GM21528 (cell line): ENCODE results near the gene ITIH2.
"Not testable (repeated sequence)": the region's sequence is repeated elsewhere in the genome, so short reads cannot be mapped to it uniquely, and the experiment has no call there.

Experiments
- ATAC-seq: cut with Tn5 transposase; IDR thresholded peaks from one replicate; pipeline ENCODE4 v1.9.1; 2021; ENCODE audit warnings: mild to moderate bottlenecking, moderate library complexity; ENCODE audit not compliant: unreplicated experiment, low FRiP score

Gene ITIH2

DNA sequence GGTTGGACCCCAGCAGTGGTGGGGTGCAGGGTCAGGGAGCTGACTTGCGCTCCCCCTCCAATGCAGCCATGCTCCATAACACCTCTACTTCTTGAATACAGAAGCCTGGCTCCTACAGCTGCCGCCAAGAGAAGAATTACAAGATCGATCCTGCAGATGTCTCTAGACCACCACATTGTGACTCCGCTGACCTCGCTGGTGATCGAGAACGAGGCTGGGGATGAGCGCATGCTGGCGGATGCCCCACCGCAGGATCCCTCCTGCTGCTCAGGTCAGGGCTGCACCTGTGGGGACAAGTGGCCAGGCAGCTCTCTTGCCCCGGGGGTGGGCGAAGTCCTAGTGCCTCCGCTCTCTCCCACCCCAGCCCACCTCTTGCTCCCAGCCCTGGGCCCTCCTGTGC is 31.7 kb downstream of the ITIH2 start:
- no peak for ATAC-seq

DNA sequence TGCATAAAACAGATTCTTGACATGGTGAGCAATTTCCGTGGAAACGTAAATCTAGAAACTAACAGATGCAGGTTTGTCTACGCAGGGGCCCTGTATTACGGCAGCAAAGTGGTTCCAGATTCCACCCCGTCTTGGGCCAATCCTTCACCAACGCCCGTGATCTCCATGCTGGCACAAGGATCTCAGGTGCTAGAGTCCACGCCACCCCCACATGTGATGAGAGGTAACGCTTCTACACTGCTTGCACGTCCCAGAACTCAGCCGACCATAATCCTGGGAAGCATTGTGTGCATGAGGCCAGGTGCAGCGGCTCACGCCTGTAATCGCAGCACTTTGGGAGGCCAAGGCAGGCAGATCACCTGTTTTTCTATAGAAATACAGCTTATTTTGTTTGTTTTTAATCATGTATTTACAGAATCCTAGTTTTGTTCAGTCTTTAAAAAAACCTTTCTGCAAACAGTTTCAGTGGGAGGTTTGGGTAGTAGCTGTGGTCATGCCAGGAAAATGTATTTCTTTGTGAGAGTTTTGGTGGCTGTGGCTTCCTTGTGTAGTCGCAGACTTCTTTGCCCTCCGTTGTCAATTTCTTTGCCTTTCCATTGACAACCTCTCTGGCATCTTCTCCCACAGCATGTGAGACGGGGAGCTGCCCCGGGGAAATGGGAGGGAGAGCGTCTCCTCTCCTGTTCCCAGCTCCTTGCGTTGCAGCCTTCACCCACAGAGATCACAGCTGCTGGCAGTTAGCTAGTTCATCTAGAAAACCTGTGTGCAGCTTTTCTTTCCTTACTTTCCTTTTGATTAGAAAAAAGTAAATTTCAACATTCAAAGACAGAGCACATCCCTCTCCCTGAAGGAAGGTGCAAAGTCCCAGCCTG is 35.7 kb downstream of the ITIH2 start:
- ATAC-seq = no peak

DNA sequence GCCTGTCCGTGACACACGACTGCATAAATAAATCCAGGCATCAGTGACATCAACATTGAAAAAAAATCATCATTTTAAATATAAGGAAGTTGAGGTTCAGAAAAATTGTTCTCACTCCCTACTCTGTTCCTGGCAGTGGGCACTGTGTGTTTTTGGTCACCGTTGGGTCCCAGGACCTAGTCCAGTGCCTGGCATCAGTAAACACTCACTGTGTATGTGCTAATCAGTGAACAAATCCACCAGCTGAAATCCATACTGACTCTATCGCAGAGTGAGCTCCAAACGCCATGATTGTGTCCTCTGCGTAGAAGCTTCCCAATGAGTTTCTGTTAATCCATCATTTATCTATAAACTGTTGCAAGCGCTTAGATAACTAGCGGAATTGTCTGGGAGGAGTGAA is 41.2 kb downstream of the ITIH2 start:
- ATAC-seq = no peak

DNA sequence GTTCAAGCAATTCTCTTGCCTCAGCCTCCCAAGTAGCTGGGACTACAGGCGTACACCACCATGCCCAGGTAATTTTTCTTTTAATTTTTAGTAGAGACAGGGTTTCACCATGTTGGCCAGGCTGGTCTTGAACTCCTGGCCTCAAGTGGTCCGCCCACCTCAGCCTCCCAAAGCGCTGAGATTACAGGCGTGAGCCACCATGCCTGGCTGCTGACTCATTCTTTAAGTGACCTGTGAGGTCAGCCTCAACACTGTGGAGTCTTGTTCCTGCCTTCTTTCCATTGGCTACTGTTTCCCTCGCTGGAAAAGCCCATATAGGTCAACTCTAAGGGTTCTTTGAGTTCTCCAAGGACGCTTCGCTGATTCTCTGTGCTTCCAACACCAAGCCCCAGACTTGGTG is 45.5 kb downstream of the ITIH2 start:
- not testable (repeated sequence) for ATAC-seq

DNA sequence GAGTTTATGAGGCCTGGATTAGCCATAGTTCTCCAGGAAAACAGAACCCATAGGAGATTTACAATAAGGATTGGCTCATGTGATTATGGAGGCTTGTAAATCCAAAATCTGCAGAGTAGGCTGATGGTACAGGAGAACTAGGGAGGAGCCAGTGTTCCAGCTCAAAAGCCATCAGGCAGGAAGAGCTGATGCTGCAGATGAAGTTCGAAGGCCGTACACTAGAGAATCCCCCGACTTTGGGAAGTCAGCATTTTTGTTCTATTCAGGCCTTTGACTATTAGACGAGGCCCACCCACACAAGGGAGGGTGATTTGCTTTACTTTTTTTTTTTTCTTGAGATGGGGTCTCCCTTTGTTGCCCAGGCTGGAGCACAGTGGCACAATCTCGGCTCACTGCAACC is 47.1 kb downstream of the ITIH2 start:
- no peak for ATAC-seq

DNA sequence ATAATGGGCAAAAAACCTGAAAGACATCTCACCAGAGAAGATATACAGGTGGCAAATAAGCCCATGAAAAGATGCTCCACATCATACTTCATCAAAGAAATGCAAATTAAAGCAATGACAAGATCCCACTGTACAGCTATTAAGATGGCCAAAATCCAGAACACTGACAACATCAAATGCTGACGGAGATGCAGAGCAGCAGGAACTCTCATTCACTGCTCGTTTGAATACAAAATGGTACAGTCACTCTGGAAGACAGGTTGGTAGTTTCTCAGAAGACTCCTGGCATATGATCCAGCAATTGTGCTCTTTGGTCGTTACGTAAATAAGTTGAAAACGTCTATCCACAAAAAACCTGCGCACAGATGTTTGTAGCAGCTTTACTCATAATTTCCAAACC is 49.1 kb downstream of the ITIH2 start:
- ATAC-seq = no peak

DNA sequence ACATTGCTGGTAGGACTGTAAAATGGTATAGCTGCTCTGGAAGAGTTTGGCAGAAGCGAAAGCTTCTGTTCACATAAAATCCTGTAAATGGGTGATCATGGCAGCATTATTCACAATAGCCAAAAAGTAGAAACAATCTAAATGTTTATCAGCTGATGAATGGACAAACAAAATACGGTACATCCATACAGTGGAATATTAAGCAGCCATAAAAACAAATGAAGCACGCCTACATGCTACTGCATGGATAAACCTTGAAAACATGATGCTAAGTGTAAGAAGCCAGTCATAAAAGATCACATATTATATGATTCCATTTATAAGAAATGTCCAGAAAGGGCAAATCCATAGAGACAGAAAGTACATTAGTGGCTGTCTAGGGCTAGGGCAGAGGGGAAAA is 52.0 kb downstream of the ITIH2 start:
- no peak for ATAC-seq

DNA sequence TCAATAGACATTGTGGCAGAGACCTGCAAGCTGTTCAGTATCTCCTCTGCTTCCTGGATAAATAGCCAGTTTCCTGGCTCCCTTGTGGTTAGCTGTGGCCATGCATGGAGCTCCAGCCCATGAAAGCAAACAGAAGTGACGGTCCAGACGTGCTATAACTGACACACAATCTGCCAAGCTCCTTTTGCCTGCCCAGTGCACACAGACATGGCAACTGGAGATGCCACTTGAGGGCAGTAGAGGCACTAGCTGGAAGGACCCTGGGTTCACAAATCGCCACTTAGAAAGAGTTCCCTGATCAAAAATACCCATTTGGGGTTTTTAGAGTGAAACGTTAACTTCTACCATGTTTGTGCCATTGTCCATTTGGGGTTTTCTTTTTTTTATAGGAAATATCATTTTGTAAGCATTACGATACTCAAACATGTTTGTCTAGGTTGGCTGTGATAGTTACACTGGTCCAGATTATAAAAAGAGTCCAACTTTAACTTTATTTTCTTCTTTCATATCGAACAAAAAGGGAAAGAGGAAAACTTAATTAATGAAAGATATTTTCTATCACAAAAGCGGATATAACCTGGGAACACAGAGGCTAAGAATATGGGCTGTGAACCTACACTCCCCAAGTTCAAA is 53.4 kb downstream of the ITIH2 start:
- ATAC-seq = no peak

DNA sequence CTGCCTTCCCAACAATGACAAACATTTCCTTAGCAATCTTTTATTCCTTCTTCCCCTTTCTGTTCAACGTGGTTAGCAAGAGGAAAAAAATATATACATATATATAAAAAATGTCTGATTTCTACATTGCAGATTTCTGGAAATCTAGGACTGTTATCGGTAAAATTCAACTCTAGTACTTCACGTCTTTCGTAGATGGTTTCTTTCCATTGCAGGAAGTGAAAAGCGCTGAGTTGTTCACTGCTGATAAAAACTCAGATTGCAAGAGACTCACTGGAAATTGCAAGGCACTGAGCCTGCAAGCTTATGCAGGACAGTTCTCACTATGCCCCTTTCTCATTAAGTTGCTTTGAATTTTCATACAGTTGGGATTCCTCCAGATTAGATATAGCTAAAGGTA is 60.8 kb downstream of the ITIH2 start:
- no peak for ATAC-seq

DNA sequence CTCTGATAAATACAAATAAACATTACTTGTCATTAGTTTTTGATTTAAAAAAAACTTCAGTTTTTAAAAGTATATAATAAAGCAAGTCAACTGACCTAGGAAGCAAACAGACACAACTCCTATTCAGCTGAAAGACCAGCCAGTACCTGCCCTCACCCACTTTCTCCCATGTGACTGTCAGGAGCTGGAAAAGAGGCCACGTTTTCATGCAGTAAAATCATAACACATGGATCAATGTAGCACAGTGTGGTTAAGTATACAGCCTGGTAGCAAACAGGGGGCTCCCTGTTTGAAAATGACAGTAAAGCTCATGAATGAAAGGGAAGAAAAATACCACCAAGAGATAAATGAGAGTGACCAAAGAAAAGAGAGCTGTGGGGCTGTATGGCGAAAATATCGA is 63.1 kb downstream of the ITIH2 start:
- ATAC-seq = no peak

DNA sequence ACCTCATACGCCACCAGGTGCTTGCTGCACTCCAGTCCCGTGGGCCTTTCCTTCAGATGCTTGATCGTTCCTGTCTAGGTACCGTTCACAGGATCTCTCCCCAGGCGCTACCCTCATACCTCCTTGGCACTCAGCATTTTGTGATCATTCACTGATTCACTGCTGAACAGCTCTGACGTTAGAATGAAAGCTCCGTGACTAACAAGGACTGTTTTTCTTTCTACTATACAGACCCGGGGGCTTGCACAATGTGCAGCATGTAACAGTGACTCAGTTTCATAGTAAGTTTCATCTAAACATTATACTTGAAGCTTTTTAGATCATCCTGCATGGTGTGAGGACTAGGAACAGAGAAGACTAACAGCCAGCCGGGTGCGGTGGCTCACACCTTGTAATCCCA is 64.1 kb downstream of the ITIH2 start:
- ATAC-seq = no peak

DNA sequence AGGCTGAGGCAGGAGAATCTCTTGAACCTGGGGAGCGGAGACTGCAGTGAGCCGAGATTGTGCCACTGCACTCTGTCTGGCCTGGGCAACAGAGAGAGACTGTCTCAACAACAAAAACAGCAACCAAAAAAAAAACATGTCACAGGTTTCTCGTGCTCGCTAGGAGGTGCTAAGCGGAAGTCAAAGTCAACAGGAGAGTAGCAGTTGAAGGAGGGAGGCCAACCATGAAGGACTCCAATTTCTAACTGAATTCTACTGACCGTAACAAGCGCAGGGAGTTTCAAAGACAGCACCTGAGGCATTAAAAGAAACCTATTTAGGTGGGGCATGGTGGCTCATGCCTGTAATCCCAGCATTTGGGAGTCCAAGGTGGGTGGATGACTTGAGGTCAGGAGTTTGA is 65.3 kb downstream of the ITIH2 start:
- ATAC-seq = no peak

DNA sequence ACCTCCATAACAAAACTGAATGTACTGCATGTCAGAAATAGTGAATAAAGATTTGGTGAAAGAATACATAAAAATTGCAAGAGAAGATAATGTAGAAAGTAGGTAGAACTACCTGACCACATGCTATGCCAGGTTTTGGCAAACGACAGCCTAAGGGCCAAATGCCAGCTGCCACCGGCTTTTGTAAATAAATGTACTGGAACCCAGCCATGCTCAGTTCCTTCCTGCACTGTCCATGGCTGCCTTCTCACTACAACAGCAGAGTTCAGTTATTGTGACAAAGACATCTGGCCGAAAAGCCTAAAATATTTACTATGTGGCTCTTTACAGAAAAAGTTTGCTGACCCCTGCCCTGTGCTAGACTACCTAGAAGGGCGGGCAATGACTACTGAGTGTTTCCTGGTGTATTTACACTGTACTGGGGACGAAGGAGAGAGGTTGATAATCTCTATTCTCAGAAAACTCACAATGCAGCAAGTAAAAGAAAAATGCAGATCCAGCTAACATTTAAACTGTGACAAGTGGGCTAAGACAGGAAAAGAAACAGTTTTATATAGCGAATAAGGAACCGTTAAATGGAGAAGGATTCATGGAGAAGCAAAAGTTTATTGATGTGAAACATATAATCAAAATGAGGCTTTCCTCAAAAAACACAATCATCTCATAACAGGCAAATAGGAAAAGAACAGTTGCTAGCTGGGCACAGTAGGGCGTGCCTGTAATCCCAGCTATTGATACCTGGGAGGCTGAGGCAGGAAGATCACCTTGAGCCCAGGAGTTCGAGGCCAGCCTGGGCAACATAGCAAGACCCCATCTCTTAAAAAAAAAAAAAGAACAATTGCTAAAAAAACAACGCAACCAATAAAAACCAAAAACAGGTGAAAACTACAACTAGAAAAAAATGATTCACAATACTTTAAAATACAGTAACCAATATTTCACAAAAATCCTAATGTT is 71.0 kb downstream of the ITIH2 start:
- ATAC-seq = no peak

DNA sequence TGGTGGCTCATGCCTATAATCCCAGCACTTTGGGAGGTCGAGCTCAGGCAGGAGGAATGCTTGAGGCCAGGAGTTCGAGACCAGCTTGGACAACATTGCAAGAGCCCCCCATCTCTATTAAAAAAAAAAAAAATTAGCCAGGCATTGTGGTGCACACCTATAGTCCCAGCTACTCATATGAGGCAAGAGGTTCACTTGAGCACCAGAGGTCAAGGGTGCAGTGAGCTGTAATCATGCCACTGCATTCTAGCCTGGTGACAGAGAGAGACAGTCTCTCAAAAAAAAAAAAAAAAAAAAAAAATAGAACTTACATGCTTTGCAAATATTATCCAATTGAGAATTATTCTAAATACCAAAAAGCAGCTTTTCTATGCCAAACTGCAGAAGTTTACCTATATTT is 73.7 kb downstream of the ITIH2 start:
- no peak for ATAC-seq

DNA sequence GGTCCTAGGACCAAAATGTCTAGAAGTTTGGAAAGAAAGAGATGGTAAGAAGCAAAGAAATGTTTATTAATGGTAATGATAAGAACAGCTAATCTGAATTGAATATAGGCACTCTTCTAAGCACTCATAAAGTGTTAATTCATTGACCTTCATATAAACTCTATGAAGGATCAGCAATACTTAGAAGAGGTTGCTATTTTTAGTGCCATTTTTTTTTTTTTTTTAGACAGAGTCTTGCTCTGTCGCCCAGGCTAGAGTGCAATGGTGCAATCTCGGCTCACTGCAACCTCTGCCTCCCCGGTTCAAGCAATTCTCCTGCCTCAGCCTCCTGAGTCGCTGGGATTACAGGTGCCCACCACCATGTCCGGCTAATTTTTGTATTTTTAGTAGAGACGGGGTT is 79.1 kb downstream of the ITIH2 start:
- ATAC-seq = not testable (repeated sequence)

DNA sequence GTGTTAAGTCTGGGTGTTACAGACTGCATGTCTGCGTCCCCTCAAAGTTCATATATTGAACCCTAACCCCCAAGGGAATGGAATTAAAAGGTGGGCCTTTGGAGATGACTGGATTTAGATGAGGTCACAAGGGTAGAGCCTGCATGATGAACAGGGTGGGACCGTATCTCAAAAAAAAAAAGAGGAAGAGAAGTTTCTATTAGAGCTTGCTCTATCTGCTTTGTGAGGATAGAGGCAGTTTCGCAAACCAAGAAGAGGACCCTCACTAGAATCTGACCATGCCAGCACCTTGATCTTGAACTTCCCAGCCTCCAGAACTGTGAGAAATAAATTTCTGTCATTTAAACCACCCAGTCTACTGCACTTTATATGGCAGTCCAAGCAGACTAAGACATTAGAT is 83.3 kb downstream of the ITIH2 start:
- ATAC-seq = no peak

DNA sequence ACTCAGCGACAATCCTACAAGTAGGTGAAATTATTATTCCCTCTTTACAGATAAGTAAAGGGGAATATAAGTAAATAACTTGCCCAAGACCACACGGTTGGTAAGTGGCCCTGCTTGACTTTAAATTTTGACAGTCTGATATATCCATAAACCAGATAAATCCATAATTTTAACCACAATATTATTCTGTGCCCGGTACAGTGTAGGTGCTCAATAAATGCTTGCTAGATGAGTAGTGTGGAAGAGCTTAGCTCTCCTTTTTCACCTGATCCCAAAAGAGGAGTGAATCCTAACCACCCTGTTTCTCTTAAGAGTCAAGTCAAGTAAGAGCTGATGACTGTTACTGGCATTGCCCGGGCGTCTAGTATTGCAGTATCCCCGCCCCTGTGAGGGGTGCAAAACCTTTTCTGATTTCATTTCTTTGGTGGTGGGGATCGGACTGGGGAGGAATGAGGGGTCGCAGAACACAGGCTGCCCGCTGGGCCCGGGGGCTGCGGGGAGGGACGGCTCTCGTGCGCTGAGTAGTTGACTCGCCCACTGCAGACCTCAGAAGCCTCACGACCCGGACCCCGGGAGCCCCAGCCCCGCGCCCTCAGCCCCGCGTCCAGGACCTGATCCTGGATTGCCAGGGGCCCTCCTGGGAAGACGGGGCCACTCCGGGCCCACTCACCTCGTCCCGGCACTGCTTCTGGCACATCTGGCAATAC is 84.2 kb downstream of the ITIH2 start:
- peak; percentile 5 for ATAC-seq

DNA sequence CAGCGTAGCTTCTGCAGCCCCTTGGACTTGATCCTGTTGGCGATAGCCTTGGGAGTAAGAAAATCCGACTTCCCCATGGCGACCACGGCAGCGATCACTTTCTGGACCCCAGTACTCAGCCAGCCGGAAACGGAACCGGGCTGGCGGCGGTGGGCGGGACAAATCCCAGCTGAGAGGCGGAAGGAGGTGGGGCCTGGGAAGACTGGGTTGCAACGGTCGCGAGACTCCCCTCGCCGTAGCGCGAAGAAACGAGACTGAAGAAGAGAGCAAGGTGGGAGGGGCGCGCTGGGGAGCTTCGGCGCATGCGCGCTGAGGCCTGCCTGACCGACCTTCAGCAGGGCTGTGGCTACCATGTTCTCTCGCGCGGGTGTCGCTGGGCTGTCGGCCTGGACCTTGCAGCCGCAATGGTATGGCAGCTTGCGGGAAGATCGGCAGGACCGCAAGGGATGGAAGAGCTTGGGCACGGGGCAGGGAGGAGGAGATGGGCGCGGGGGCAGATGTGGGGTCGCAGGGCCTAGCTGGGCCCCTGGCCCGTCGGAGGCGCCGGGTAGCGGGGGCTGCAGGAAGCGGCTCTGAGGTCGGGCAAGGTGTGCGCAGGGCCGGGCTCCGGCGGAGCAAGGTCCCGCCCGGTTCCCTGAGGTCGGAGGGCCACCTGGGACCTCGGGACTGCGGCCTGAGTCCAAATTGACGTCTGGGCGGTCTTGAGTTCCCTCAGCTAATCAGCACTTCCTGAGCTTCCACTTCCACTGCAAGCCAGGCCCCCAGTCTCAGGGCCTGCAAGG is 84.9 kb downstream of the ITIH2 start, which contains the start of the genes ATP5F1C and KIN:
ATP5F1C (plus strand) TSS at position 321 of the 782 bp plus-strand sequence; CDS start at position 352, 31 bp downstream.
KIN (minus strand) TSS at position 137 of the 782 bp plus-strand sequence; CDS start at position 77, 60 bp downstream.
- ATAC-seq = peak; percentile 92

DNA sequence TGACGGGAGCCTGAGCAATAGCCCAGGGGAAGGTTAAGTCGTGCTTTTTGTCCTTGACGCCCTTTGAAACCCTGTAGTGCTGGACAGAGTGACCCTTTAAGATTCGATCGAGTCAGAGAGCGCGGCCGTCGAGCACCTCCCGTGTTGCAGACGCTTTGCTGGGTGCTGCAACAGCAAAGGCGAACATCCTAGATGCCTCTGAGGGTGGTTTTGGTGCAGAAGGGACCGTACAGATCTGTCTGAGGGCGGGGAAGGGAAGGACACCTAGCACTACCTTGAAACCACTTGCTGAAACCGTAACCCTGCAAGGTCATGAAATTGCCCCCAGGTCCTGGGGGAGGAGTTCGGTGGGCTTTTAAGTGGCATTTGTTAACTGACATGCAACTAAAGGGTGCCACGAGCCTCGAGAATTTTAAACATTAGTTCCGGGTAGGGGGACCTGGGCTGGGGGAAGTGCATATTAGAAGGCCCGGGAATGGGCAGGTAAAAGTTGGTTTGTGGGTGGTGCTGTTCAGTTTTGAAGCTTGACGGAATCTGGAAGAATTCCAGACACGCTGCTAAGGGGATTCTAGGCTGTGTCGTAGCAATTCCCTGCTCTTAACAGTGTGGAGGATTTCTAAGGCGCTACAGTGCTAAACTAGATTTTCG is 85.6 kb downstream of the ITIH2 start:
- ATAC-seq = peak; percentile 16
